ENCODE data around the gene AP1G1.
A peak's percentile ranks its signal among the peaks of the same experiment; 100 is the strongest.
"Not testable (repeated sequence)": the region's sequence is repeated elsewhere in the genome, so short reads cannot be mapped to it uniquely, and the experiment has no call there.

AP1G1 gene

DNA sequence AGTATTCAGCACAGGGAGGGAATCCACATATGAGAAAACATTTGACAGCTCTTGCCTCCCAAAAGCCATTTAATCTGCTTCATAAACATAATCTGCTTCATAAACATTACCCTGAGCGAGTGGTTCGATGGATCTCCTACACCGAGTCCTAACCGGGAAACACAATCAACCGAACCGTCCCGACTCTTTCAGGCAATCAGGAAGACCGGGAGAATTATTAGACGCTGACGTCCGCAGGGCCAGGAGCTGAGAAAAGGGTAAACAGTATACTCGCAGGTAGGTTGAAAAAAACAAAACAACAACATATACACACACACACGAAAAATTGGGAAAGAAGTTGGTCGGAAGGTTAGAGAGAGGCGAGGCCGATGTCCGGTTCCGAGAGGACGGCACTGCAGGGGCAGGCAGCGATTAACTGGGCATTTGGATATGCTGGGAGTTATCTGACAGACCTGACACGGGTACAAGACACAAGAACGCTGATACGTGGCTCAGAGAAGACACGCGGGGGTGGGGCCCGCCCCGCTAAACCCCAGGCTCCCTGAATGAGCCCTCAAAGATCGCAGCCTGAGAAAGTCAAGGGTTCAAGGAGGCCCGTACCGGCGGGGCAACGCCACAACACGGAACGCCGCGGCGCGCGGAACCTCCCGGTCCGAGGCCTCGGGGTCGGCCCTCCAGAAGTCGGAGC, 585 bp downstream of the AP1G1 start:
- peak; percentile 28 for DNase-seq (ENCODE audit: low spot score)

DNA sequence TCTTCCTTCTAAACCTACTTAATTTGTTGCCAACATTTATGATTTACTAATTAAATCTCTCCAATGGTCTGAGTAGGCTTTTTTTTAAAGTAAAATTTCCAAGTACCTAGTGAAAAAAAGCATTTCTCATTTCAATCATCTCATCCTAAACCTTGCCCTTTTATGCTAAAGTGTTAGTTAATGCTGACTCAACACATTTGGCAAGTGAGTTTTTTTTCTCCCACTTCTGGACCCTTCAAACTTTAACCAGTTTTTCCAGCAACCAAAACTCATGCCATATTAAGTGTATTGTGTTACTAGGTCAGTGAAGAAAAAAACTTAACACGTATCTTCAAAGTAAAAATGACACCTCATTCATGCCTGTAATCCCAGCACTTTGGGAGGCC, 5.3 kb downstream of the AP1G1 start:
- DNase-seq (ENCODE audit: low spot score), result no peak

- DNase-seq (ENCODE audit: low spot score), result no peak
These were observed 12.0 kb downstream of the AP1G1 start for GRCh38 chr16:71796501-71797097.

- DNase-seq (ENCODE audit: low spot score), result no peak
These were observed 13.7 kb downstream of the AP1G1 start for GRCh38 chr16:71794943-71795342.

DNA sequence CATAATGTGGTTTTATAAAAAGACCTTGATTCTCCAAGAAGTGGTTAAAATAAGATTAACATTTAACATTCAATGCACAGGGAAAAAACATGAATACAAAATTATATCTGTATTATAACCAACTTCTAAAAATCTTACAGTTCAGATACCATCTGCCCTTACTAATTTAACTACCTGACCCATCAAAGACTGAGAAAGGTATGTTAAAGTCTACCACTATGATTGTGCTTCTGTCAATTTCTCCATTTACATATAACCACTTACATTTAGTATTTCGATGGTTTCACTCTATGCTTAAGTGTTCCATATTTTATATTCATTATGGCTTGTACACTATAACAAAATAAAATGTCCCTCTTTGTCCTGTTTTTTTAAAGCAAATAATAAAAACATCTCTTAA, 14.6 kb downstream of the AP1G1 start:
- DNase-seq (ENCODE audit: low spot score), result no peak

GRCh38 chr16:71792176-71792575, 16.5 kb downstream of the AP1G1 start:
- DNase-seq (ENCODE audit: low spot score), result no peak

GRCh38 chr16:71790329-71790728, 18.3 kb downstream of the AP1G1 start:
- not testable (repeated sequence) for DNase-seq (ENCODE audit: low spot score)

DNA sequence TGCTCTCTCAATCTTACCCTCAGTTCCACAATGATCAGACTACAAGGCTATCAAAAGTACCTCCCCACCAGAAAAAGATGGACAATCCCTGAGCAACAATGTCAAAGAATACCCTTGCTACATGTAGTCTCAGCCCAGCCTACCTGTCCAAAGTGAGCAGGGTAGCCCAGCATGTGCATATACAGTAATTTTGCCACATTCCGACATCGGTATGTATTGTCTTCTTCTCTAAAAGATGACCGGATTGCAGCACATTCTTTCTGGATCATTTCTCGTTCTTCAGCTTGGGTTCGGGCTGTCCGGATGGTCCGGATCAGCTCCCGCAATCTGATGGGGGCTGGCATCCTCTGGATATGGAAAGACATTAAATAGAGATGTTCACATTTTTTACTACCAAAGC, 19.5 kb downstream of the AP1G1 start:
- DNase-seq (ENCODE audit: low spot score), result no peak

- DNase-seq (ENCODE audit: low spot score), result no peak
These were observed 20.1 kb downstream of the AP1G1 start for GRCh38 chr16:71788578-71788977.

DNA sequence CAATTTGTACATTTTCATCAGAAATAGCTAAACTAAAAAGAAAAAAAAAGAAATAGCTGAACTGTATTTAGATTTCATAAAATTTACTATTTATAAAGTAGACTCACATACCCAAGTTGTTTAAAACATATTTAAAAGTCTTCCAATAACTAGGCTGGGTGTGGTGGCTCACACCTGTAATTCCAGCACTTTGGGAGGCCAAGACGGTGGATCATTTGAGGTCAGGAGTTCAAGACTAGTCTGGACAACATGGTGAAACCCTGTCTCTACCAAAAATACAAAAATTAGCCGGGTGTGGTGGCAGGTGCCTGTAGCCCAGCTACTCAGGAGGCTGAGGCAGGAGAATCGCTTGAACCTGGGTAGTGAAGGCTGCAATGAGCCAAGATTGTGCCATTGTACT, 23.5 kb downstream of the AP1G1 start:
- not testable (repeated sequence) for DNase-seq (ENCODE audit: low spot score)

- DNase-seq (ENCODE audit: low spot score), result no peak
These were observed 24.5 kb downstream of the AP1G1 start for GRCh38 chr16:71784093-71784492.

DNA sequence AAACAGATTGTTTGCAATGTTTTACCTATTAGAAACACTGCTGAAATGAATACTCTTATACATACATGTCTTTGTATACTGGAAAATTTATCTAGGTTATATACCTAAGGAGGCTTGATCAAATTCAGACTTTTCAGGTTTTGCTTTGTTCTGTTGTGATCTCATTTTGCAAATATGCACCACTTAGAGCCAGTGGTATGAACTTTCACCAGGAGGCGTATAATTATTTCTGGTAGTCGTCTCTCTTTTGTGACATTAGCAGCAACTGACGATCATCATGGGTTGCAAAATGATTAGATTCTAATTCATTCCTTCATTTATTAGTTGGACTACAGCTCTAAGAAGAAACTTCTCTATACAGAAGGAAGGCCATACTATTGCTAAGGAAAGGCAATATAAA, 26.9 kb downstream of the AP1G1 start:
- DNase-seq (ENCODE audit: low spot score), result no peak

DNA sequence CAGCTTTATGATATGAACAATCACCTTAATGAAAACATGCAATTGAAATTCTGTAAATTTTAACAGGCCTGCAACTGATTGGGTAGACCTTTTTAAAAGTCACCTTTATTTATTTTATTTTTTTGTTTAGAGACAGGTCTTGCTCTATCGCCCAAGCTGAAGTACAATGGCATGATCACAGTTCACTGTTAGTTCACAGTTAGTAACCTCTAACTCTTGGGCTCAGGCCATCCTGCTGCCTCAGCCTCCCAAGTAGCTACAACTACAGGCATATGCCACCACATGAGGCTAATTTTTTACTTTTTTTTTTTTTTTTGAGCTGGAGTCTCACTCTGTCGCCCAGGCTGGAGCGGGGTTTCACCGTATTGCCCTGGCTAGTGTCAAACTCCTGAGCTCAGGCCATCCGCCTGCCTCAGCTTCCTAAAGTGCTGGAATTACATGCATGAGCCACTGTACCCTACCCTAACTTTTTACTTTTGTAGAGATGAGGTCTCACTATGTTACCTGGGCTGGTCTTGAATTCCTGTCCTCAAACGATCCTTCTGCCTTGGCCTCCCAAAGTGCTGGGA, 28.0 kb downstream of the AP1G1 start:
- no peak for DNase-seq (ENCODE audit: low spot score)

DNA sequence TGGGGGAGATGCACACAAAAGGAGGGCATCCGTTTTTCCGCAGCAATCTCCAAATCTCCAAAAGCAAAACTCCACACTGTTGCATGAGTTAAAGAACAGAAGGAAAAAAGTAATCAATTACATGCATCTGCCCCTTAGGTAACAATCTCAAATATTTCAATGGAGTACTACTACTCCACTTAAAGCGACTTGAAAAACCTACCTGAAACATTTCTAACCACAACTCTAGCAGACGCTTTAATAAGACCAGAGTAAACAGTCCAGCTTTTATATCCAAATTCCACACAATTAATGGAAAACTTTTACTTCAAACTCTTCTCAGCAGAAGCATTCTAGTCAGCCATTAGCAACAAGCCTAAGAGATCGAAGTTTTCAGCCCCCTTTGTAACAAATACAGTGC, 29.9 kb downstream of the AP1G1 start:
- no peak for DNase-seq (ENCODE audit: low spot score)

GRCh38 chr16:71777329-71777728, 31.3 kb downstream of the AP1G1 start:
- DNase-seq (ENCODE audit: low spot score), result no peak

DNA sequence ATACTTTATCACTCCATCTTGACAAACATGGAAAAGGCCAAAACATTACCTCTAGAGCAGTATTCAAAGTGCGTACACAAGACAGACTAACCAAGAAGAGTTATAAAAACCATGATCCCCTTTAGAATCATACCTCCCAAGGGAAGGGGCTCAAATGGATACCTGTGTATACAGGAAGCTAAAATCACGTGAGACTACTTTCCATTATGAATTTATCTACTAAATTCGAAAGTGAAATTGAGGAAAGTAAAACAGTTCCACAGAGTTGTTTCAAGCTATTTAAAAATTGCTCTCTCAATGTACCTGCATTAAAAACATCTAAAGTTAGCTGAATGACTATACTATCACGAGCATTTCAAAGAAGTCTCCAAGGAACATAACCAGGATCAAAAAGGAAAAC, 32.7 kb downstream of the AP1G1 start:
- DNase-seq (ENCODE audit: low spot score), result no peak

DNA sequence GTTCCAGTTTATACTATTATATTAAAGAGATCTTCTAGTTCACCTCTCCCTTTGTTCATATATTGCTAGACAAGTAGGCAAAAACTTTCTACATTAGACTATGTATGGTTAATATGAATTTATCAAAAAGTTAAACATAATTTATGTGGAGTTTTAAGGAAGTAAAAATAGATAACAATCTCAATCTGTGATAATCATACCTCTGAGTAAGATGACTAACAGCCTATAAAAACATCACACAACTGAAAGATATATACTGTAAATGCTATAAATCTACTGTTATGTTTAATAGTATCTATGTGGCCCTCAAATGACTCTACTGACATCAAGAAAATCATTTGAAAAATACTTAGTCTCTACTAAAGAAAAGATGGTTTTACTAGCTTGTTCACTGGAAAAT, 37.1 kb downstream of the AP1G1 start:
- peak; percentile 8 for DNase-seq (ENCODE audit: low spot score)

GRCh38 chr16:71769222-71769621, 39.4 kb downstream of the AP1G1 start:
- no peak for DNase-seq (ENCODE audit: low spot score)

GRCh38 chr16:71767060-71767900, 41.4 kb downstream of the AP1G1 start:
- no peak for DNase-seq (ENCODE audit: low spot score)

DNA sequence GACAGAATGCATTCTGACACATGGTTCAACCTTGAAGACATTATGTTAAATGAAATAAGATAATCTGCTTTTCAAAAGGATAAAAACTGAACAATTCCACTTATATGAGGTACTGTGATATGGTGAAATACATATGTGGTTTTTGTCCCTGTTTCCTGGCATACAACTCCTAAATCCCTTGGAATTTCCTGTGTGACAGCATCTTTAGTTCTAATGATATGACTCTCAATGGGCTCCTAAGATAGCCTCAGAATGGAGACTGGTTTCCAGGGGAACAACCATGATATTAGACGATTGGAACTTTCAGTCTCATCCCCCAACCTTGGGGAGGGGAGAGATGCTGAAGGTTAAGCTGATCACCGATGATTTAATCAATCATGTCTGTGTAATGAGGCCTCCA, 46.4 kb downstream of the AP1G1 start:
- no peak for DNase-seq (ENCODE audit: low spot score)

DNA sequence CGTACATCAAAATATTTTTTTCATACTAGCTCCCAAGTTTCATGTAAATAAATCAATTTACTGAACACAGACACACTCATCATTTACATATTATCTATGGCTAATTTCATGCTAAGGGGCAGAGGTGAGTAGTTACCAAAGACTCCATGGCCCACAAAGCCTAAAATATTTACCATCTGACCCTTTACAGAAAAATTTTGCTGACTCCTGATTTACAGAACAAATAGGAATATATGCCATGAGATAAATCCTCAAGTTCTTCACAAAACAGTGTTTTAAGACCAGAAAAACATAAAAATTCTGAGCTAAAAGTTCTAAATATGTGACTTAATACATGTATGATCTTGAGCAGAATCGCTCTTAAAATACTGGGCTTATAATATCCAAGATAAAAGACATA, 47.5 kb downstream of the AP1G1 start:
- DNase-seq (ENCODE audit: low spot score), result no peak

- no peak for DNase-seq (ENCODE audit: low spot score)
These were observed 50.3 kb downstream of the AP1G1 start for GRCh38 chr16:71758293-71758760.

DNA sequence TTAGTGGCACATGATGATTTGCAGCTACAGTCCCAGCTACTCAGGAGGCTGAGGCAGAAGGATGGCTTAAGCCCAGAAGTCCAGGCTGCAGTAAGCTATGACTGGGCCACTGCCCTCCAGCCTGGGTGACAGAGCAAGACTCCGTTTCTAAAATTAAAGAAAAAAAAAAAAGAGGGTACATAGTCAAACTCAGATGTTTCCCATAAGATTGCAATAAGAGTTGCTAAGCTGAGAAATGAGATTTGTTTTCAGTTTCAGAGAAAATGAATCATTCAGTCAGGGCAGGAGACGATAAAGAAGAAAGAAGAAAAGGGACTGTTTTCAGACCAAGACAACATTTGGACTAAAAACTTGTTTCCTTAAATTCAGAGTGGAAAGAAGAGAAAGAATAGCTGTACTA, 54.0 kb downstream of the AP1G1 start:
- DNase-seq (ENCODE audit: low spot score), result no peak
